ENCODE results near the gene ATG16L2.

GRCh38 chr11:72773291-72773690 lies 40.9 kb upstream of the ATG16L2 start:
- TF ChIP-seq POLR2A (IDR thresholded peaks at IDR 0.05; ENCODE audit: low read depth, low read length) (no peak), CEBPB (IDR thresholded peaks at IDR 0.05; ENCODE audit: low read depth, low read length) (no peak), ELK1 (IDR thresholded peaks at IDR 0.05; ENCODE audit: borderline replicate concordance, low read depth, low read length) (no peak), CTCF (conservative IDR thresholded peaks at IDR 0.05; ENCODE audit: low read depth, low read length) (no peak), SMC3 (IDR thresholded peaks at IDR 0.05; ENCODE audit: low read depth, low read length) (no peak), MXI1 (IDR thresholded peaks at IDR 0.05; ENCODE audit: borderline replicate concordance, low read depth, low read length) (no peak), RFX5 (IDR thresholded peaks at IDR 0.05; ENCODE audit: low read depth, low read length) (no peak), MAZ (IDR thresholded peaks at IDR 0.05; ENCODE audit: borderline replicate concordance, low read depth, low read length) (0 out of 2 replicates have a peak, but pooled peaks have one; percentile 8), RAD21 (IDR thresholded peaks at IDR 0.05; ENCODE audit: low read length) (no peak), FOS (IDR thresholded peaks at IDR 0.05; ENCODE audit: low read depth, low read length) (peak; percentile 83), CHD1 (IDR thresholded peaks at IDR 0.05; ENCODE audit: low read depth, low read length) (no peak), BHLHE40 (IDR thresholded peaks at IDR 0.05; ENCODE audit: low read depth, low read length) (peak; percentile 59)

Measured in IMR-90 (cell line).